ENCODE measurements around the gene TPCN1.

Gene TPCN1

GRCh38 chr12:113260127-113260526 is 38.9 kb downstream of the TPCN1 start:
- no peak for DNase-seq (ENCODE audit: low spot score)

DNA sequence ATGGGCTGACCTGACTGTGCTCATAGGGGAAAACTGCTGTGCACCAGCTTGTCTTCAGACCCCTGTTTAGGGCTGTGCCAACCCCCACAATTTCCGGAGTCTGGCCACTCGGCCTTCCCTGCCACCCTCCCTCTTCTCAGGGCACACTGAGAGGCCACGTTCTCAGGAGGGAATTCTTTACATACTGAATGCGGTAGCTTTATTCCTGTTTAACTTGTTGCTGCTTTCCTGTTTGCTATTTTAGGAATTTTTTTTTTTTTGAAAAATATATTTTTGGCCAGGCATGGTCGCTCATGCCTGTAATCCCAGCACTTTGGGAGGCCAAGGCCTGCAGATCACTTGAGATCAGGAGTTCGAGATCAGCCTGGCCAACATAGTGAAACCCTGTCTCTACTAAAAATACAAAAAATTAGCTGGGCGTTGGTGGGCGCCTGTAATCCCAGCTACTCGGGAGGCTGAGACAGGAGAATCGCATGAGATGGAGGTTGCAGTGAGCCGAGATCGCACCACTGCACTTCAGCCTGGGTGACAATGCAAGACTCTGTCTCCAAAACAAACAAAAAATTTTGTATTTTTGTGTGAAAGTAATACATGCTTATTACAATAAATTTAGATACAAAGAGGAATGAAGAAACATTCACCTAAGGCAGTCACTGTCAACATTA is 39.5 kb downstream of the TPCN1 start:
- Histone ChIP-seq H2AK5ac (ENCODE audit: low read depth, low read length) (no peak overlapping the region), H3K4me3 (ENCODE audit: low read length in 2 of 2) (no peak overlapping the region), H3K4ac (ENCODE audit: low read length) (no peak overlapping the region), H3K23ac (ENCODE audit: low read depth, low read length, poor library complexity) (no peak overlapping the region), H3K14ac (ENCODE audit: low read length) (no peak overlapping the region), H2BK12ac (ENCODE audit: low read length) (no peak overlapping the region), H3K79me1 (ENCODE audit: low read depth, low read length) (no peaks in the 10 kb centered on the region), H2AFZ (ENCODE audit: low read length) (no peak overlapping the region), H2BK5ac (ENCODE audit: low read length) (no peak overlapping the region), H3K36me3 (replicated peaks in 1 of 2; ENCODE audit: control insufficient read depth in 2 of 2, insufficient read depth in 2 of 2, low read length in 2 of 2) (no peaks in the 10 kb centered on the region), H3K27me3 (ENCODE audit: control insufficient read depth in 3 of 3, insufficient read depth in 3 of 3, low read depth in 1 of 3, low read length in 3 of 3) (no peaks in the 10 kb centered on the region), H3K27ac (replicated peaks; ENCODE audit: low read length) (no peak overlapping the region), H4K91ac (ENCODE audit: low read depth, low read length, poor library complexity) (no peak overlapping the region), H2BK120ac (ENCODE audit: low read depth, low read length) (no peak overlapping the region), H3K4me1 (ENCODE audit: control insufficient read depth in 2 of 2, insufficient read depth in 1 of 2, low read depth in 1 of 2, low read length in 2 of 2) (peaks cover 2% of the 10 kb centered on the region in 2 donors), H4K8ac (ENCODE audit: low read depth, low read length) (no peak overlapping the region), H2BK15ac (ENCODE audit: low read length) (no peak overlapping the region), H3K9me3 (replicated peaks in 1 of 2; ENCODE audit: control insufficient read depth in 2 of 2, insufficient read depth in 1 of 2, low read depth in 1 of 2, low read length in 2 of 2) (no peaks in the 10 kb centered on the region), H3K9ac (ENCODE audit: low read depth, low read length, poor library complexity) (no peak overlapping the region), H3K18ac (ENCODE audit: low read length) (no peak overlapping the region), H3K4me2 (ENCODE audit: insufficient read depth, low read length, poor library complexity, severe bottlenecking) (no peak overlapping the region)
- WGBS, 2 donors (ENCODE audit: extremely low coverage in 2 of 2, insufficient read length in 2 of 2, insufficient replicate concordance in 1 of 2), result no CpG with 5 or more reads among the region's 12 CpGs
- no peak for DNase-seq (ENCODE audit: low spot score)

More at GRCh38 chr12:113260127-113260526, 38.9 kb downstream of the TPCN1 start:
- Histone ChIP-seq H4K91ac (ENCODE audit: low read depth, low read length, poor library complexity) (no peak overlapping the region), H2AFZ (ENCODE audit: low read length) (no peak overlapping the region), H3K9me3 (replicated peaks in 1 of 2; ENCODE audit: control insufficient read depth in 2 of 2, insufficient read depth in 1 of 2, low read depth in 1 of 2, low read length in 2 of 2) (no peaks in the 10 kb centered on the region), H3K27ac (replicated peaks; ENCODE audit: low read length) (no peak overlapping the region), H3K23ac (ENCODE audit: low read depth, low read length, poor library complexity) (no peak overlapping the region), H2AK5ac (ENCODE audit: low read depth, low read length) (no peak overlapping the region), H2BK12ac (ENCODE audit: low read length) (no peak overlapping the region), H2BK5ac (ENCODE audit: low read length) (no peak overlapping the region), H3K9ac (ENCODE audit: low read depth, low read length, poor library complexity) (no peak overlapping the region), H3K4ac (ENCODE audit: low read length) (no peak overlapping the region), H2BK120ac (ENCODE audit: low read depth, low read length) (no peak overlapping the region), H3K4me1 (ENCODE audit: control insufficient read depth in 2 of 2, insufficient read depth in 1 of 2, low read depth in 1 of 2, low read length in 2 of 2) (peaks cover 2% of the 10 kb centered on the region in 2 donors), H3K18ac (ENCODE audit: low read length) (no peak overlapping the region), H3K36me3 (replicated peaks in 1 of 2; ENCODE audit: control insufficient read depth in 2 of 2, insufficient read depth in 2 of 2, low read length in 2 of 2) (no peaks in the 10 kb centered on the region), H4K8ac (ENCODE audit: low read depth, low read length) (no peak overlapping the region), H2BK15ac (ENCODE audit: low read length) (no peak overlapping the region), H3K4me2 (ENCODE audit: insufficient read depth, low read length, poor library complexity, severe bottlenecking) (no peak overlapping the region), H3K79me1 (ENCODE audit: low read depth, low read length) (no peaks in the 10 kb centered on the region), H3K14ac (ENCODE audit: low read length) (no peak overlapping the region), H3K27me3 (ENCODE audit: control insufficient read depth in 3 of 3, insufficient read depth in 3 of 3, low read depth in 1 of 3, low read length in 3 of 3) (no peaks in the 10 kb centered on the region), H3K4me3 (ENCODE audit: low read length in 2 of 2) (no peak overlapping the region)
- WGBS, 2 donors (ENCODE audit: extremely low coverage in 2 of 2, insufficient read length in 2 of 2, insufficient replicate concordance in 1 of 2), result no CpG with 5 or more reads among the region's 5 CpGs

DNA sequence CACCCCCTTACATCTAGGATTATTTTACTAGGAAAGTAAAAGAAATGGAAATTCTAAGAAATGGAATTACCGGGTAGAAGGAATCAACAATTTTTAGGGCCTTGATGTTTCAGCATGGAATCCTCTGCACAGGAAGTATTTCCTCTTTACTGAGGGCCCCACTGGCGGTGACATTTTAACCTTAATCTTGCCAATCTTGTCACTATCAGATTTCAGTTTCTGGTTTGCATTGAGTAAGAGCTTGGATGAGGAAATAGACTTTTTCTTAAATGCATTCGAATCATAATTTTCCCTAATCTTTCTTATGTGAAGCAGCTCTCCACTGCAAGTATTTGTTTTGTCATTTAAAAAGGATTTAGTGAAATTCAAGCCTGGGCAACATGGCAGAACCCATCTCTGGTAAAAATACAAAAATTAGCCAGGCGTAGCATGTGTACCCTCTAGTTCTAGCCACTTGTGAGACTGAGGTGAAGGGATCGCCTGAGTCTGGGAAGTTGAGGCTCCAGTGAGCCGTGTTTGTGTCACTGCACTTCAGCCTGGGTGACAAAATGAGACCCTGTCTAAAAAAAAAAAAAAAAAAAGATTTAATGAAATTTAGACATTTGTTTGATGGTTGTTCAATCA is 40.7 kb downstream of the TPCN1 start:
- Histone ChIP-seq H3K27me3 (ENCODE audit: control insufficient read depth in 3 of 3, insufficient read depth in 3 of 3, low read depth in 1 of 3, low read length in 3 of 3) (no peaks in the 10 kb centered on the region), H3K4me2 (ENCODE audit: insufficient read depth, low read length, poor library complexity, severe bottlenecking) (no peak overlapping the region), H2BK15ac (ENCODE audit: low read length) (no peak overlapping the region), H3K4me3 (ENCODE audit: low read length in 2 of 2) (no peak overlapping the region), H2BK120ac (ENCODE audit: low read depth, low read length) (no peak overlapping the region), H3K23ac (ENCODE audit: low read depth, low read length, poor library complexity) (no peak overlapping the region), H4K8ac (ENCODE audit: low read depth, low read length) (no peak overlapping the region), H3K4ac (ENCODE audit: low read length) (no peak overlapping the region), H3K4me1 (ENCODE audit: control insufficient read depth in 2 of 2, insufficient read depth in 1 of 2, low read depth in 1 of 2, low read length in 2 of 2) (peaks cover 2% of the 10 kb centered on the region in 2 donors), H3K9ac (ENCODE audit: low read depth, low read length, poor library complexity) (no peak overlapping the region), H3K79me1 (ENCODE audit: low read depth, low read length) (no peaks in the 10 kb centered on the region), H3K18ac (ENCODE audit: low read length) (no peak overlapping the region), H2AK5ac (ENCODE audit: low read depth, low read length) (no peak overlapping the region), H2BK5ac (ENCODE audit: low read length) (no peak overlapping the region), H2BK12ac (ENCODE audit: low read length) (no peak overlapping the region), H2AFZ (ENCODE audit: low read length) (no peak overlapping the region), H3K9me3 (replicated peaks in 1 of 2; ENCODE audit: control insufficient read depth in 2 of 2, insufficient read depth in 1 of 2, low read depth in 1 of 2, low read length in 2 of 2) (no peaks in the 10 kb centered on the region), H3K14ac (ENCODE audit: low read length) (no peak overlapping the region), H3K27ac (replicated peaks; ENCODE audit: low read length) (no peak overlapping the region), H4K91ac (ENCODE audit: low read depth, low read length, poor library complexity) (no peak overlapping the region), H3K36me3 (replicated peaks in 1 of 2; ENCODE audit: control insufficient read depth in 2 of 2, insufficient read depth in 2 of 2, low read length in 2 of 2) (no peaks in the 10 kb centered on the region)
- DNase-seq (ENCODE audit: low spot score), result no peak
- WGBS, 2 donors (ENCODE audit: extremely low coverage in 2 of 2, insufficient read length in 2 of 2, insufficient replicate concordance in 1 of 2), result no CpG with 5 or more reads among the region's 6 CpGs

- Histone ChIP-seq H2BK120ac (ENCODE audit: low read depth, low read length) (no peak overlapping the region), H3K36me3 (replicated peaks in 1 of 2; ENCODE audit: control insufficient read depth in 2 of 2, insufficient read depth in 2 of 2, low read length in 2 of 2) (no peaks in the 10 kb centered on the region), H3K18ac (ENCODE audit: low read length) (no peak overlapping the region), H3K4me2 (ENCODE audit: insufficient read depth, low read length, poor library complexity, severe bottlenecking) (no peak overlapping the region), H3K27me3 (ENCODE audit: control insufficient read depth in 3 of 3, insufficient read depth in 3 of 3, low read depth in 1 of 3, low read length in 3 of 3) (no peaks in the 10 kb centered on the region), H2BK15ac (ENCODE audit: low read length) (no peak overlapping the region), H2AFZ (ENCODE audit: low read length) (no peak overlapping the region), H3K23ac (ENCODE audit: low read depth, low read length, poor library complexity) (no peak overlapping the region), H3K9ac (ENCODE audit: low read depth, low read length, poor library complexity) (no peak overlapping the region), H2BK12ac (ENCODE audit: low read length) (no peak overlapping the region), H4K91ac (ENCODE audit: low read depth, low read length, poor library complexity) (no peak overlapping the region), H3K4me1 (ENCODE audit: control insufficient read depth in 2 of 2, insufficient read depth in 1 of 2, low read depth in 1 of 2, low read length in 2 of 2) (peaks cover 2% of the 10 kb centered on the region in 2 donors), H3K14ac (ENCODE audit: low read length) (no peak overlapping the region), H2BK5ac (ENCODE audit: low read length) (no peak overlapping the region), H3K27ac (replicated peaks; ENCODE audit: low read length) (no peak overlapping the region), H3K4ac (ENCODE audit: low read length) (no peak overlapping the region), H3K79me1 (ENCODE audit: low read depth, low read length) (no peaks in the 10 kb centered on the region), H3K9me3 (replicated peaks in 1 of 2; ENCODE audit: control insufficient read depth in 2 of 2, insufficient read depth in 1 of 2, low read depth in 1 of 2, low read length in 2 of 2) (no peaks in the 10 kb centered on the region), H2AK5ac (ENCODE audit: low read depth, low read length) (no peak overlapping the region), H4K8ac (ENCODE audit: low read depth, low read length) (no peak overlapping the region), H3K4me3 (ENCODE audit: low read length in 2 of 2) (no peak overlapping the region)
- DNase-seq (ENCODE audit: low spot score), result no peak
These were observed 41.4 kb downstream of the TPCN1 start for GRCh38 chr12:113262710-113263109.
